Keratinocyte (primary cell): Measurements from ENCODE around the gene LARGE1. TPM values are rescaled to one million over a fixed set of nuclear protein-coding genes. Genes with fewer than 3 reads are reported as not detected.

Experiments
- DNase-seq: peaks from one replicate; pipeline ENCODE4 v3.0.0-alpha.2; 2011; ENCODE audit warnings: low read depth, missing footprints, low spot score
- FAIRE-seq: peaks from 2 replicates; lab custom pipeline; 2011; peaks lifted over from hg19 to GRCh38; lab: Jason Lieb, UNC
- H2AFZ ChIP-seq: 2 replicates; pipeline ENCODE4 v1.6.0; 2012; ENCODE audit warnings: low read length, control low read depth, inconsistent platforms; ENCODE audit not compliant: control insufficient read depth
- H3K27ac ChIP-seq: 2 replicates; pipeline ENCODE4 v1.5.1; 2011; ENCODE audit warnings: low read length; ENCODE audit not compliant: control insufficient read depth, insufficient read depth
- H3K27me3 ChIP-seq: 3 replicates; pipeline ENCODE4 v1.6.0; 2011; ENCODE audit warnings: low read length; ENCODE audit not compliant: control insufficient read depth, insufficient read depth; ENCODE audit errors: extremely low read depth
- H3K36me3 ChIP-seq, 2 experiments: 2 replicates in 1 of 2; 3 replicates in 1 of 2; pipeline ENCODE4 v1.5.1; 2011; ENCODE audit warnings: low read length in 2 of 2, mild to moderate bottlenecking in 1 of 2; ENCODE audit not compliant: control insufficient read depth in 2 of 2, insufficient read depth in 2 of 2; ENCODE audit errors: extremely low read depth in 1 of 2
- H3K4me1 ChIP-seq: 3 replicates; pipeline ENCODE4 v1.5.1; 2011; ENCODE audit warnings: low read length; ENCODE audit not compliant: control insufficient read depth, insufficient read depth; ENCODE audit errors: extremely low read depth
- H3K4me2 ChIP-seq: 3 replicates; pipeline ENCODE4 v1.6.0; 2011; ENCODE audit warnings: low read depth, low read length; ENCODE audit not compliant: control insufficient read depth, insufficient read depth; ENCODE audit errors: extremely low read depth
- H3K4me3 ChIP-seq, 3 experiments: fragments of 200-600 bp in 1 of 3; sonication (generic) in 1 of 3; 2 replicates in 2 of 3; 3 replicates in 1 of 3; pipeline ENCODE4 v1.5.1; 2011 to 2016; ENCODE audit warnings: low read length in 3 of 3, mild to moderate bottlenecking in 3 of 3, control low read depth in 2 of 3, inconsistent platforms in 1 of 3, low read depth in 1 of 3, mixed read lengths in 1 of 3, mixed run types in 1 of 3, moderate library complexity in 1 of 3; ENCODE audit not compliant: control insufficient read depth in 2 of 3, insufficient read depth in 2 of 3; ENCODE audit errors: extremely low read depth in 1 of 3
- H3K79me2 ChIP-seq: 2 replicates; pipeline ENCODE4 v1.6.0; 2012; ENCODE audit warnings: low read length; ENCODE audit not compliant: control insufficient read depth, insufficient read depth
- H3K9ac ChIP-seq: 3 replicates; pipeline ENCODE4 v1.6.0; 2011; ENCODE audit warnings: low read length; ENCODE audit not compliant: control insufficient read depth, insufficient read depth; ENCODE audit errors: extremely low read depth
- H3K9me1 ChIP-seq: 3 replicates; pipeline ENCODE4 v1.6.0; 2011; ENCODE audit warnings: low read length; ENCODE audit not compliant: control insufficient read depth, insufficient read depth; ENCODE audit errors: extremely low read depth
- H3K9me3 ChIP-seq: 2 replicates; pipeline ENCODE4 v1.5.1; 2012; ENCODE audit warnings: low read depth, low read length; ENCODE audit not compliant: control insufficient read depth
- H4K20me1 ChIP-seq: 3 replicates; pipeline ENCODE4 v1.6.0; 2011; ENCODE audit warnings: low read length; ENCODE audit not compliant: control insufficient read depth, insufficient read depth; ENCODE audit errors: extremely low read depth
- CTCF ChIP-seq, 3 experiments: IDR thresholded peaks in 1 of 3; conservative IDR thresholded peaks in 1 of 3; optimal IDR thresholded peaks in 1 of 3; 2 replicates in 2 of 3; 3 replicates in 1 of 3; pipeline versions ENCODE3 to v1.5.1; 2011; ENCODE audit warnings: low read length in 3 of 3, mild to moderate bottlenecking in 3 of 3, moderate library complexity in 2 of 3, control low read depth in 1 of 3, inconsistent platforms in 1 of 3; ENCODE audit not compliant: insufficient read depth in 2 of 3; ENCODE audit errors: extremely low read depth in 1 of 3
- EZH2 ChIP-seq: IDR thresholded peaks from one replicate; pipeline ENCODE4 v1.6.1; 2012; ENCODE audit warnings: inconsistent platforms, mild to moderate bottlenecking, low read length, moderate library complexity
- dilution Hi-C: fragments of 300-500 bp; cut with MboI; formaldehyde crosslinking; loops from one replicate; pipeline ENCODE4 v1.7.0; 2020; ENCODE audit warnings: low sequenced_read_pairs; ENCODE audit not compliant: extremely low pct_ligation_motif_present
- polyA plus RNA-seq, 5 experiments: library from polyadenylated mRNA; depleted of rRNA in 3 of 5; stranded (reverse) in 3 of 5; stranded (forward) in 1 of 5; unstranded in 1 of 5; fragments of >200 nt; gene quantifications; 1 replicate in 1 of 5; 2 replicates in 3 of 5; 3 replicates in 1 of 5; pipeline versions ENCODE4 v1.2.1 to v1.2.3, GENCODE V29; 2011 to 2012; ENCODE audit warnings: missing spikeins in 2 of 5, low read depth in 1 of 5, low replicate concordance in 1 of 5

Gene LARGE1
- polyA plus RNA-seq, 1 donor (not counting 4 experiments of a cell fraction or from before 2014, with no cell fraction given), result 4.5 TPM

GRCh38 chr22:33528183-33528582, 392.1 kb downstream of the LARGE1 start:
- H3K79me2 ChIP-seq, result no peaks in the 10 kb centered on the region
- H3K27me3 ChIP-seq, result no peaks in the 10 kb centered on the region
- H3K4me1 ChIP-seq, result no peaks in the 10 kb centered on the region
- TF ChIP-seq EZH2 (no peak), CTCF (optimal IDR thresholded peaks at IDR 0.05 in 1 of 3, IDR thresholded peaks at IDR 0.05 in 1 of 3, conservative IDR thresholded peaks at IDR 0.05 in 1 of 3; ENCODE audit: extremely low read depth in 1 of 3, insufficient read depth in 2 of 3, low read length in 3 of 3) (no peak)
- no peaks in the 10 kb centered on the region for H3K9me1 ChIP-seq
- no peaks in the 10 kb centered on the region for H3K9me3 ChIP-seq
- no peak overlapping the region for H3K9ac ChIP-seq
- H3K27ac ChIP-seq, result no peak overlapping the region
- H4K20me1 ChIP-seq, result no peaks in the 10 kb centered on the region
- no peak overlapping the region for H2AFZ ChIP-seq
- dilution Hi-C loops, result no loop called here
- no peak overlapping the region for H3K4me2 ChIP-seq
- H3K36me3 ChIP-seq, result no peaks in the 10 kb centered on the region
- no peak overlapping the region for H3K4me3 ChIP-seq
- FAIRE-seq (no peak), DNase-seq (no peak)

- Histone ChIP-seq H3K9me1 (no peaks in the 10 kb centered on the region), H3K9ac (no peak overlapping the region), H3K4me2 (no peak overlapping the region), H3K4me3 (no peak overlapping the region), H3K9me3 (no peaks in the 10 kb centered on the region), H3K79me2 (no peaks in the 10 kb centered on the region), H3K36me3 (no peaks in the 10 kb centered on the region), H3K27me3 (no peaks in the 10 kb centered on the region), H2AFZ (no peak overlapping the region), H3K4me1 (no peaks in the 10 kb centered on the region), H4K20me1 (no peaks in the 10 kb centered on the region), H3K27ac (no peak overlapping the region)
- no peak for FAIRE-seq
- dilution Hi-C loops, result no loop called here
- DNase-seq, result no peak
- no peak for TF ChIP-seq CTCF (optimal IDR thresholded peaks at IDR 0.05 in 1 of 3, IDR thresholded peaks at IDR 0.05 in 1 of 3, conservative IDR thresholded peaks at IDR 0.05 in 1 of 3; ENCODE audit: extremely low read depth in 1 of 3, insufficient read depth in 2 of 3, low read length in 3 of 3)
Measured at GRCh38 chr22:33526434-33527107, 393.7 kb downstream of the LARGE1 start.
